Subcutaneous adipose tissue (tissue), 4 donors: ENCODE data around the gene ETS1. TPM values are rescaled to one million over a fixed set of nuclear protein-coding genes. Genes with fewer than 3 reads are reported as not detected.

Source experiments
- CTCF ChIP-seq: fragments of 450-650 bp; IDR thresholded peaks from one replicate; pipeline ENCODE4 v1.5.1; 2016; ENCODE audit warnings: low read depth, mild to moderate bottlenecking, control low read depth, antibody characterized with exemption, moderate library complexity
- total RNA-seq, 4 donors: library from RNA; depleted of rRNA; stranded (reverse); fragments of >200 nt; gene quantifications; one replicate each; pipeline ENCODE4 v1.1.0, GENCODE V29; 2016

The ETS1 gene
- total RNA-seq, 4 donors from 2014 or later = 57.6 to 149 (median 96.7) TPM

GRCh38 chr11:128598096-128598495 is 10.7 kb upstream of the ETS1 start:
- TF ChIP-seq CTCF = no peak

- TF ChIP-seq CTCF = no peak
Observed at GRCh38 chr11:128597209-128597608, 9.9 kb upstream of the ETS1 start.

- no peak for TF ChIP-seq CTCF
Observed at GRCh38 chr11:128596250-128596649, 8.9 kb upstream of the ETS1 start.

GRCh38 chr11:128595775-128596174 is 8.4 kb upstream of the ETS1 start:
- TF ChIP-seq CTCF = no peak

GRCh38 chr11:128595221-128595620 is 7.9 kb upstream of the ETS1 start:
- TF ChIP-seq CTCF = no peak

GRCh38 chr11:128594226-128594625 is 6.9 kb upstream of the ETS1 start:
- TF ChIP-seq CTCF = no peak

- TF ChIP-seq CTCF = no peak
Observed at GRCh38 chr11:128593281-128593680, 5.9 kb upstream of the ETS1 start.
